ENCODE results near the gene HYAL4. TPM values are rescaled to one million over a fixed set of nuclear protein-coding genes. Genes with fewer than 3 reads are reported as not detected.
"Not testable (repeated sequence)": the region's sequence is repeated elsewhere in the genome, so short reads cannot be mapped to it uniquely, and the experiment has no call there.

HYAL4 gene
- total RNA-seq, 4 donors from 2014 or later: 1.3 to 3.0 TPM; not detected in 2

DNA sequence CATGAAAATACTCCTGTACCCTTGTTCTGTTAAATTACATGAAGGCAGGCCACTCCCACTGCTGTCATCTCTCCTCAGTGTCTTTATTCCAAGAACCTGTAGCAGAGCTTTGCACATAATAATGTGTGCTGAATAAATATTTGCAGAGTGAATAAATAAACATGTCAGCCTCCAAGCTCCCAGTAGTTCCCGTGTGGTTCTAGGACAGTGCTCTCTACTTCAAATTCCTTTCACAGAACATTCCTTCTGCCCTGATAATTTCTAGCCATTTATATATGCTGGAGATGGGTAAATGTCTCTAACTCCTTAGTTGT, 20.3 kb upstream of the HYAL4 start:
- DNase-seq: no peak
- Histone ChIP-seq H3K9me3 (no peaks in the 10 kb centered on the region), H3K27me3 (peaks cover 0 to 7% (median 0%) of the 10 kb centered on the region in 4 donors), H3K4me3 (no peak overlapping the region), H3K4me1 (no peaks in the 10 kb centered on the region), H3K27ac (no peak overlapping the region), H3K36me3 (no peaks in the 10 kb centered on the region)
- TF ChIP-seq POLR2A (IDR thresholded peaks at IDR 0.05): no peak
- TF ChIP-seq, protein P1, sequence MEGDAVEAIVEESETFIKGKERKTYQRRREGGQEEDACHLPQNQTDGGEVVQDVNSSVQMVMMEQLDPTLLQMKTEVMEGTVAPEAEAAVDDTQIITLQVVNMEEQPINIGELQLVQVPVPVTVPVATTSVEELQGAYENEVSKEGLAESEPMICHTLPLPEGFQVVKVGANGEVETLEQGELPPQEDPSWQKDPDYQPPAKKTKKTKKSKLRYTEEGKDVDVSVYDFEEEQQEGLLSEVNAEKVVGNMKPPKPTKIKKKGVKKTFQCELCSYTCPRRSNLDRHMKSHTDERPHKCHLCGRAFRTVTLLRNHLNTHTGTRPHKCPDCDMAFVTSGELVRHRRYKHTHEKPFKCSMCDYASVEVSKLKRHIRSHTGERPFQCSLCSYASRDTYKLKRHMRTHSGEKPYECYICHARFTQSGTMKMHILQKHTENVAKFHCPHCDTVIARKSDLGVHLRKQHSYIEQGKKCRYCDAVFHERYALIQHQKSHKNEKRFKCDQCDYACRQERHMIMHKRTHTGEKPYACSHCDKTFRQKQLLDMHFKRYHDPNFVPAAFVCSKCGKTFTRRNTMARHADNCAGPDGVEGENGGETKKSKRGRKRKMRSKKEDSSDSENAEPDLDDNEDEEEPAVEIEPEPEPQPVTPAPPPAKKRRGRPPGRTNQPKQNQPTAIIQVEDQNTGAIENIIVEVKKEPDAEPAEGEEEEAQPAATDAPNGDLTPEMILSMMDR (IDR thresholded peaks at IDR 0.05): no peak
- intact Hi-C loops (cut with DNase I): no loop called here
- WGBS, 2 donors: 10 to 23% methylated on average over 1 of the region's 1 CpG

- intact Hi-C loops (cut with DNase I): no loop called here
Observed at GRCh38 chr7:123828805-123829204, 16.2 kb upstream of the HYAL4 start.

GRCh38 chr7:123836656-123837055, 8.3 kb upstream of the HYAL4 start:
- Histone ChIP-seq H3K9me3 (no peaks in the 10 kb centered on the region), H3K36me3 (no peaks in the 10 kb centered on the region), H3K4me1 (no peaks in the 10 kb centered on the region), H3K27ac (no peak overlapping the region), H3K4me3 (no peak overlapping the region), H3K27me3 (no peaks in the 10 kb centered on the region)
- DNase-seq: no peak
- WGBS, 2 donors: 87 to 89% methylated on average over 4 of the region's 4 CpGs
- TF ChIP-seq, protein P1 (IDR thresholded peaks at IDR 0.05): no peak
- no peak for TF ChIP-seq POLR2A (IDR thresholded peaks at IDR 0.05)
- intact Hi-C loops (cut with DNase I): no loop called here

More at GRCh38 chr7:123828805-123829204, 16.2 kb upstream of the HYAL4 start:
- peaks cover 0 to 7% (median 0%) of the 10 kb centered on the region in 4 donors for H3K27me3 ChIP-seq
- no peaks in the 10 kb centered on the region for H3K36me3 ChIP-seq
- TF ChIP-seq, protein P1 (IDR thresholded peaks at IDR 0.05): no peak
- no peak for TF ChIP-seq POLR2A (IDR thresholded peaks at IDR 0.05)
- H3K4me3 ChIP-seq: no peak overlapping the region
- H3K9me3 ChIP-seq: no peaks in the 10 kb centered on the region
- H3K4me1 ChIP-seq: no peaks in the 10 kb centered on the region
- no peak for DNase-seq
- no peak overlapping the region for H3K27ac ChIP-seq
- WGBS, 2 donors: 71 to 73% methylated on average over 2 of the region's 2 CpGs

GRCh38 chr7:123839106-123839505, 5.9 kb upstream of the HYAL4 start:
- H3K36me3 ChIP-seq; DNase-seq; H3K27ac ChIP-seq; H3K4me1 ChIP-seq; H3K9me3 ChIP-seq; H3K27me3 ChIP-seq; intact Hi-C loops (cut with DNase I); H3K4me3 ChIP-seq: not testable (repeated sequence)
- WGBS, 2 donors: 87 to 95% methylated on average over 2 of the region's 2 CpGs

DNA sequence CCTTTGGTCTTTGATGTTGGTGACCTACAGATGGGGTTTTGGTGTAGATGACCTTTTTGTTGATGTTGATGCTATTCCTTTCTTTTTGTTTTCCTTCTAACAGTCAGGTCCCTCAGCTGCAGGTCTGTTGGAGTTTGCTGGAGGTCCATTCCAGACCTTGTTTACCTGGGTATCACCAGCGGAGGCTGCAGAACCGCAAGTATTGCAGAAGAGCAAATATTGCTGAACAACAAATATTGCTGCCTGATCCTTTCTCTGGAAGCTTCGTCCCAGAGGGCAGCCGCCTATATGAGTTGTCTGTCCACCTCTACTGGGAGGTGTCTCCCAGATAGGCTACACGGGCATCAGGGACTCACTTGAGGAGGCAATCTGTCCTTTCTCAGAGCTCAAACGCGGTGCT, 827 bp upstream of the HYAL4 start:
- H3K27ac ChIP-seq; H3K4me1 ChIP-seq; H3K9me3 ChIP-seq; H3K36me3 ChIP-seq; DNase-seq; H3K27me3 ChIP-seq; H3K4me3 ChIP-seq; intact Hi-C loops (cut with DNase I): not testable (repeated sequence)
- WGBS, 2 donors: 94% methylated on average over 3 of the region's 7 CpGs; no CpG with 5 or more reads in 1 of the 2 donors

- Histone ChIP-seq H3K9me3 (no peaks in the 10 kb centered on the region), H3K36me3 (no peaks in the 10 kb centered on the region), H3K4me1 (peaks cover 0 to 5% (median 0%) of the 10 kb centered on the region in 3 donors), H3K27me3 (no peaks in the 10 kb centered on the region), H3K27ac (peak overlapping the region in 1 of 4 donors; percentile 0), H3K4me3 (no peak overlapping the region)
- TF ChIP-seq POLR2A (IDR thresholded peaks at IDR 0.05): no peak
- TF ChIP-seq, protein P1 (IDR thresholded peaks at IDR 0.05): no peak
- intact Hi-C loops (cut with DNase I): no loop called here
- WGBS, 2 donors: 60 to 80% methylated on average over 1 of the region's 1 CpG
- no peak for DNase-seq
Observed at GRCh38 chr7:123845823-123846216, 851 bp downstream of the HYAL4 start.
